Erythroblast (primary cell): ENCODE results near the gene ABHD15.
A peak's percentile ranks its signal among the peaks of the same experiment; 100 is the strongest.

Experiments
- DNase-seq, 2 experiments: peaks; one replicate each; lab custom pipeline; 2025; lab: John Stamatoyannopoulos, UW
- GATA1 ChIP-seq: IDR thresholded peaks from 2 replicates; pipeline ENCODE4 v1.6.1; 2011; ENCODE audit warnings: low read depth, mild to moderate bottlenecking, control low read depth, low read length, moderate library complexity
- POLR2A ChIP-seq: IDR thresholded peaks from 2 replicates; pipeline ENCODE4 v1.6.1; 2011; ENCODE audit warnings: mild to moderate bottlenecking, low read length

ABHD15 gene

DNA sequence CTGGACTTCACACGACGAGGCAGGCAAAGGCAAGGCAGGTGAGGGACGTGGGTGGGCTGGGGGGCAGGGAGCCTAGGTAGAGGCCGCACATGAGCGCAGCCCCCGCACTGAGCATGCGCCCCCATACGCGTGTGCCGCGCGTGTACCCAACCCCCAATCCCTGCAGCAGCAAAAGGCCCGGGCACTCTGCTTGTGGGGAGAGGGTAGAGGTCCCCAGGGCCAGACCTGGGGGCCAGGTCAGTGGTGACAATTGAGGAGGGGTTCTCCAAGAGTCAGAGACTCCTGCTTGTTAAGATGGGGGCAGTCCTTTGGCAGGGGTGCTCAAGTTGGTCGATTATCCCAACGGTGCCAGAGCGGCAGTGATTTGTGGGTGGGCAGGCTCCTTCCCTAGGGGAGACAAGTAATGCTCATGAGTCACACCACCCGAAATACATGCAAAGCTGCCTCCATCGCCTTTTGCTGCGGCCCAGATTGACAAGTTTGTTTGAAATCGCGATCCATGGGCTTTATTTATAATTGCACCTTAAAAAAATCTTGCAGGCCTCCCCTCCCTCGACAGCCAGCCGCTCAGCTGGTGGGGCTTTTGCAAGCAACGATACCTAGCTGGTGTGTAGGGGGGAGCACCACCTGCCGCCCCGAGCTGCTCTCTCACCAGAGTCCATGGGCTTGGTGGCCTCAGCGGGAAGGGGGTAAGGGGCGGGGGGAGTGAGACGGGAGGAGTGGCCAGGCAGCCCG lies 23.7 kb upstream of the ABHD15 start:
- TF ChIP-seq POLR2A, result no peak
- no peak for TF ChIP-seq GATA1
- peak in 1 of 2 experiments; percentile 27 for DNase-seq

GRCh38 chr17:29589524-29590410 lies 22.9 kb upstream of the ABHD15 start, which contains the start of gene GIT1:
TSS of gene GIT1 (minus strand) at chr17:29589648. CDS start at chr17:29589378, 270 bp downstream.
- DNase-seq, result peak; percentile 85 to 89
- TF ChIP-seq GATA1, result no peak

DNA sequence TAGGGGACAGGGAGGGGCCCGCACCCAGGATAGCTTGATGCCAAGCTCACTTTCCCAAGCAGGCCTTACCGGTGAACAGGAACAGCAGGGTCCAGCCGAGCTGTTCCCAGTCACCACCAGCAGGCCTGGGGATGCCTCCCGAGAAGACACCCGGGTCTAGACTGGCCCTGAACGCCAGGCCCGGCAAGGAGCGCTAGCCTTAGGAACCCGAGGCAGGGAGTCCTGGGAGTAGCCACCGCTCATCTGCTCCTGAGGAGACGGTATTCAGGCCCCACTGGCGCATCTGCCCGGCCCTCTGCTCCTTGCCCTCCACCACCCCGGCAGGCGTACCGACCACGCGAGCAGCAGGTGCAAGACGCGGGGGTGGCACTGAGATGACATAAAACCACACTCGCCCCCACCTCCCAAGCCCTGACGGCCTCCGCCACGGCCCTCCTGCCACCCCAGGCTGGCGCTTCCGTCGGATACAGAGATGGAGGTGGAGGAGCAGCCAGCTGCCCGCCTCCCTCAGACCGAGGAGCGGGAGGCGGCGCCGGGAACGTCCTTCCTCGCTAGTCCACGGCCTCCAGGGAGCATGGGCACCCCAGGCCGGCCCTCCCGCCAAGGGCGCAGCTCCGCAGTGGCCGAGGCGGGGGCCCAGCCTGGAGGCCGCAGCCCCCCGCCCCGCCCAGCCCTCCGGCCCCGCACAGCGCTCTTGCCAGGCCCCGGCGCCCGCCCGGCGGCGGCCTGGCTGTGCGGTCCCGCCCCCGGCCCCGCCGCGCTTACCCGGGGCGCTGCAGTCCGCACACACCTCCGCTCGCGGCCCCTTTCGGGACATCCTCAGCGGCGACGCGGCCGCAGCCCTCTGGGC lies 21.9 kb upstream of the ABHD15 start:
- DNase-seq, result peak; percentile 47 to 55
- TF ChIP-seq POLR2A (no peak), GATA1 (no peak)

GRCh38 chr17:29588017-29588561 lies 21.3 kb upstream of the ABHD15 start:
- no peak for DNase-seq
- TF ChIP-seq GATA1 (no peak), POLR2A (no peak)

- no peak for DNase-seq
- TF ChIP-seq GATA1 (no peak), POLR2A (no peak)
Measured at GRCh38 chr17:29587591-29587990, 20.8 kb upstream of the ABHD15 start.

DNA sequence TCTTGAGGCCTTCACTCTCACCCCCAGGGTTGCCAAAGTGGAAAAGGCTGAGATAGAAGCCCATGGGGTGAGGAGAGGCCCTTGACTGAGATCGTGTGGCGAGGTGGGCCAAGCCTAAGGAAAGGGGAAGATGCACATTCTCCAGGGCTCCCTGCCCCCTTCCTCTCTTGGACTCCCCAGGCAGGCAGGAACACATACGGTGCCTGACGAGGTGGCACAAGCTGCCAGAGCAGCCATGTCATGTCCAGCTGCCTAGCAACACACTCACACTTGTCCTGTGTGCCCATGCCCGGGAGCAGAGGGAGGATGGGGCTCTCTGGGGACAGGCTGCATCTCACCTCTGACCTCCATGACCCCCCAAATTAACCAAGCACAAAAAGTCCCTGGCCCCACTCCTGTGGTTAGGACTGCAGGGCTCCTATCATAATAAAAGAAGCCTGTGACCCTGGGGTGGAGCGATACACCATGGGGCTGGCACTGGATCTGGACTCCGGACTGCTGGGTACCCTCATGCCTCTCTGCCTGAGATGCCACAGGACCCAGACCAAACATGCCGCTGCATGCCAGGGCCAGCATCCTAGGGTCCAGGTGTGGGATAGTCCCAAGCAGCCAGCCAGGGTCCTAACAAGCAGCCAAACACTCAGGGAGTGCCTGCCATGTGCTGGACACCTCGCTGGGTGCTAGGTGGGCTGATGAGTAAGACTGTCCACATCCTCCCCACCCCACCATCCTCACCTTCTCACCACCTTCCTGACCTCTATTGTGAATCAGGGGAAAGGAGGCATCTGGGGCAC lies 20.0 kb upstream of the ABHD15 start:
- DNase-seq, result no peak

GRCh38 chr17:29585080-29585751 lies 18.4 kb upstream of the ABHD15 start:
- no peak for TF ChIP-seq POLR2A
- TF ChIP-seq GATA1, result no peak

More for the DNA sequence above, 20.0 kb upstream of the ABHD15 start:
- TF ChIP-seq GATA1 (no peak), POLR2A (no peak)

GRCh38 chr17:29584452-29585079 lies 17.7 kb upstream of the ABHD15 start:
- no peak for TF ChIP-seq POLR2A
- no peak for TF ChIP-seq GATA1
- no peak for DNase-seq

More at GRCh38 chr17:29585080-29585751, 18.4 kb upstream of the ABHD15 start:
- DNase-seq, result peak in 1 of 2 experiments; percentile 27

DNA sequence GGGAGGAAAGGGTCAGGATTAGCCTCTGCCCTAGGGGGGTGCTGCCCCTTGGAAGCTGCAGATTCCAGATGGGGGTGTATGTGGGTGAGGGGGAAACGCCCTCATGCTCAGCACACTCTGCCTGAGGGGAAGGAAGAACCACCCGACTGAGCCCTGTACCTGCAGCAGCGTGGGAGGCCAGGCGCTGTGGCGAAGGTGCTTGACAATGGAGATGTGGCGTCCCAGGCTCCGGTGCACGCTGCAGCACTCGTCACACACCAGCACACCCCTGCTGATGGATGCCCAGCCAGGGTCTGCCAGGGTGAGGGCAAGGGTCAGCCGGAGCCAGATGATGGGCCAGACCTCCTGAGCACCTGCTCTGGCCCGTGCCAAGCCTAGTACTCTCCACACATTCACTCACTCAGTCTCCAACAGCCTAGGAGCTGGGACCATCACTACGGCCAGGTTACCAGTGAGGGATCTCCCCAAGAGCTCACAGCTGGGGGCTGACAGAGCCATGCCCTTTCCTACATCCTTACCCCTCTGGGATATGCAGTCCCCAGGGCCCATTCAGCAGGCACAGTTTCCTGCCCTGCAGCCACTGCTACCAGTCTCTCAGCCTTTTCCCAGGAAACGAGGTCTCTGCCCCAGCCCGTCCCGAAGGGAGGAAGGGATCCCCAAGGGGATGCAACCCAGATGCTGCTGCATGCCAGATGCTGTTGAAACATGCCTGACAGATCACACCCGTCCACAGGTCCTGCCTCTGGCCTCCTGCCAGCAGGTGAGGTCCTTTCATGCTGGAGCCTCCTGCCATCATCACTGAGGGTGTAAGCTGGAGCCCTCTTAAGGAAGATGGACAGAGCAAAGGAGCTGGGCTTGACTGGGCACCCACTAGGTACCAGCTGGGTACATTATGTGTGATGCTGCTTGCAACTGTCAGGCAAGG lies 16.7 kb upstream of the ABHD15 start:
- TF ChIP-seq GATA1, result no peak
- TF ChIP-seq POLR2A, result no peak
- no peak for DNase-seq

GRCh38 chr17:29582772-29583171 lies 15.9 kb upstream of the ABHD15 start:
- DNase-seq, result no peak
- no peak for TF ChIP-seq POLR2A
- TF ChIP-seq GATA1, result no peak

DNA sequence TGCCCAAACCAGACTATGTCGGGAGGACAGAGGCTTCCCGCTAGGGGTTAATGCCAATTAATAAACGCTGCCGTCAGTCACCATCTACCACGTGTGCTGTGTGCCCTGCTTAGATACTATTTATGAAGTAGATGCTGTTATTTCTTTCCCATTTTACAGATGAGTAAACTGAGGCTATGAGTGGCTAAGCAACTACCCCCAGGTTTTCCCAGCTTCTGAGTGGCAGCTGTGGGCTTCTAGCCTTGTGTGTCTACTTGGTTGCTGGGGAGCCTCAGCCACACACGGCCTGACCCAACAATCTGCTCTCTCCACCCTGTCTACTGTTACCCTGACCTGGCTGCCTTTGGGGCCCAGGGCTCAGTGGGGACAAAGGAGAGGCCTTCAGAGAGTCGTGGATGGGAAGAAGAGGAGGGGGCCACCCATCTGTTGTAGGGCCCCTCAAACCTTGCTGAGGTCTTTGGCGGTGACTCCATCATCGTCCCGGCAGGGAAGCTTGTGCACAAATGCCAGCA lies 15.5 kb upstream of the ABHD15 start:
- no peak for DNase-seq
- TF ChIP-seq GATA1 (no peak), POLR2A (no peak)
